Activated CD8-positive, alpha-beta T cell treated with anti-CD3 and anti-CD28 coated beads for 36 hours (primary cell): ENCODE data around the gene ZNF366. TPM values are rescaled to one million over a fixed set of nuclear protein-coding genes. Genes with fewer than 3 reads are reported as not detected.

ENCODE experiments used
- ATAC-seq: fragments of 200-7000 bp; cut with Tn5 transposase; one replicate; pipeline ENCODE4 v1.10.0; 2021; ENCODE audit warnings: mild to moderate bottlenecking, moderate library complexity
- CTCF ChIA-PET: fragments of 350-600 bp; sonication (Branson Sonifier 250); formaldehyde crosslinking; loops from one replicate; lab custom pipeline; 2021; ENCODE audit warnings: antibody characterized with exemption; lab: Charles Lee
- POLR2A ChIA-PET: fragments of 350-600 bp; sonication (Branson Sonifier 250); formaldehyde crosslinking; loops from one replicate; lab custom pipeline; 2021; ENCODE audit warnings: antibody characterized with exemption; lab: Charles Lee
- DNase-seq: peaks from one replicate; pipeline ENCODE4 v3.0.0-alpha.2; 2020
- H3K27ac Mint-ChIP-seq: one replicate; pipeline ENCODE4 v1.8.0; 2021; ENCODE audit warnings: mild to moderate bottlenecking, mixed read lengths
- H3K27me3 Mint-ChIP-seq: one replicate; pipeline ENCODE4 v1.8.0; 2021; ENCODE audit warnings: mixed read lengths
- H3K36me3 Mint-ChIP-seq: one replicate; pipeline ENCODE4 v1.8.0; 2021; ENCODE audit warnings: low read depth, mixed read lengths
- H3K4me1 Mint-ChIP-seq: one replicate; pipeline ENCODE4 v1.8.0; 2021; ENCODE audit warnings: low read depth, mixed read lengths
- H3K4me3 Mint-ChIP-seq: one replicate; pipeline ENCODE4 v1.8.0; 2021; ENCODE audit warnings: mild to moderate bottlenecking, moderate library complexity, mixed read lengths
- H3K9me3 Mint-ChIP-seq: one replicate; pipeline ENCODE4 v1.8.0; 2021; ENCODE audit warnings: mixed read lengths
- CTCF ChIP-seq: fragments of 200-600 bp; IDR thresholded peaks from one replicate; pipeline ENCODE4 v1.8.0; 2022; ENCODE audit warnings: antibody characterized with exemption, mild to moderate bottlenecking
- intact Hi-C: fragments of 100-400 bp; cut with micrococcal nuclease; formaldehyde crosslinking; loops from one replicate; pipeline ENCODE4 v1.10.0; 2022
- total RNA-seq, 2 experiments: library from RNA; stranded (reverse); gene quantifications; one replicate each; pipeline ENCODE4 v1.2.3, GENCODE V29; 2021

Gene ZNF366
- total RNA-seq, 2 experiments from 2014 or later, result not detected

GRCh38 chr5:72456391-72457074 lies 50.7 kb downstream of the ZNF366 start:
- Mint-ChIP-seq H3K27me3 (no peaks in the 10 kb centered on the region), H3K27ac (no peak overlapping the region), H3K4me3 (no peak overlapping the region), H3K36me3 (no peaks in the 10 kb centered on the region), H3K9me3 (no peaks in the 10 kb centered on the region), H3K4me1 (peaks cover 4% of the 10 kb centered on the region)
- DNase-seq (no peak), ATAC-seq (no peak)
- intact Hi-C loops, result no loop called here
- CTCF ChIA-PET, result no interaction called here
- POLR2A ChIA-PET, result no interaction called here
- no peak for TF ChIP-seq CTCF

DNA sequence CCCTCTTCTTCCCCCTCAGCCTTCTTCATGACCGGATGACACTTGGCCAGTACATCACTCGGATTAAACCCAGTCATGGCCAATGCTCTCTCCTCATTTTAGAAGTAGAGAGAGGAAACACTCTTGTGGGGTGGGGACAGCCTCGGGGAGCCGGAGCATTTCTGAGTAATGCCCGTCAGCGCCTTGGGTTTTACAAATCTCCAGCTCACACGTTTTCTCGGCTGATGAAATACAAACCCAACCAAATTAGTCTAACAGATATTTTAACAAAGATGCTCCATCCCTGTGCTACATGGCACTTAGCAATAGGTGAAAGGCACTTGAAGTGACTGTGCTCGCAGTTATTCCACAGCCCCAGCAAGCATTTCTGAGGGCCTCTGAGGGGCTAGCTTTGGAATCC lies 51.7 kb downstream of the ZNF366 start:
- no peak for TF ChIP-seq CTCF
- DNase-seq (no peak), ATAC-seq (no peak)
- no peak overlapping the region for H3K27ac Mint-ChIP-seq
- ChIA-PET CTCF (no interaction called here), POLR2A (interaction anchor here (0.7 kb wide), 1 partner anchor 11 kb away, joined by 3 read pairs; no protein-coding TSS in a partner anchor)
- H3K4me1 Mint-ChIP-seq, result peaks cover 4% of the 10 kb centered on the region
- H3K27me3 Mint-ChIP-seq, result peaks cover 3% of the 10 kb centered on the region
- H3K36me3 Mint-ChIP-seq, result no peaks in the 10 kb centered on the region
- H3K4me3 Mint-ChIP-seq, result no peak overlapping the region
- no peaks in the 10 kb centered on the region for H3K9me3 Mint-ChIP-seq
- intact Hi-C loops, result no loop called here

- peaks cover 4% of the 10 kb centered on the region for H3K4me1 Mint-ChIP-seq
- TF ChIP-seq CTCF, result no peak
- ATAC-seq, result no peak
- POLR2A ChIA-PET, result no interaction called here
- no peak overlapping the region for H3K4me3 Mint-ChIP-seq
- no peak overlapping the region for H3K27ac Mint-ChIP-seq
- no peaks in the 10 kb centered on the region for H3K36me3 Mint-ChIP-seq
- CTCF ChIA-PET, result no interaction called here
- H3K9me3 Mint-ChIP-seq, result no peaks in the 10 kb centered on the region
- intact Hi-C loops, result no loop called here
- DNase-seq, result no peak
- peaks cover 3% of the 10 kb centered on the region for H3K27me3 Mint-ChIP-seq
Measured at GRCh38 chr5:72454996-72455395, 52.2 kb downstream of the ZNF366 start.

DNA sequence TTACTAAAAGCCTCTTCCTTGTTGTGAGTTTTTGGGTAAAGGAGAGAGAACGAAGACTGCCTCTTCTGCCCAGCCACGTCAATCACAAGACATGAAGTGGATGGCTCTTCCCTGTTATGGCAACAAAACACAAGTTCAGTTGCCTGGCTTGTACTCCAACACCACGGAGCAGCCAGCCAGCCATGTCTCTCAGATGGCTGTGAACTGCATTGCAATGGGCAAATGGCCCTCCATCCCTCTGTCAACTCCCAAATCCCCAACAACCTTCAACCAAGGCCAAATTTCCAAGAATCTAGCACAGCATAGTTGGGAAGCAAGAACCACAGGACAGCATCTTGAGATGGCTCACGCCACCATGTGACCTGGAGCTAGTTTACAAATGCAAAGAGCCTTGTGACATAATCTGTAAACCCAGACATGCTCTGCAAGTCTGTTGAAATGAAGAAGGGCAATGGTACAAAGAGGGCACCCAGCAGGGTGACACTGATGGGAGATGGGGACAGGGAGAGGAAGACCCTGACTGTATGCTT lies 53.9 kb downstream of the ZNF366 start:
- Mint-ChIP-seq H3K4me1 (no peaks in the 10 kb centered on the region), H3K27me3 (peaks cover 3% of the 10 kb centered on the region)
- CTCF ChIA-PET, result no interaction called here

More for the DNA sequence above, 53.9 kb downstream of the ZNF366 start:
- Mint-ChIP-seq H3K27ac (no peak overlapping the region), H3K4me3 (no peak overlapping the region), H3K9me3 (no peaks in the 10 kb centered on the region), H3K36me3 (no peaks in the 10 kb centered on the region)
- intact Hi-C loops, result no loop called here
- no peak for TF ChIP-seq CTCF
- DNase-seq, result no peak
- no peak for ATAC-seq
- POLR2A ChIA-PET, result no interaction called here
